Daoy (cell line): ENCODE data around the gene MGAT5B. TPM values are rescaled to one million over a fixed set of nuclear protein-coding genes. Genes with fewer than 3 reads are reported as not detected.
A peak's percentile ranks its signal among the peaks of the same experiment; 100 is the strongest.
"Not testable (repeated sequence)": the region's sequence is repeated elsewhere in the genome, so short reads cannot be mapped to it uniquely, and the experiment has no call there.

Source experiments
- DNase-seq: peaks from one replicate; pipeline ENCODE4 v3.0.0-alpha.2; 2015; ENCODE audit warnings: low read depth
- total RNA-seq: library from RNA; depleted of rRNA; stranded (reverse); fragments of >200 nt; shearing (Covaris generic); gene quantifications from 2 replicates; pipeline ENCODE4 v1.2.3, GENCODE V29; 2014

Gene MGAT5B
- total RNA-seq, 1 experiment from 2014 or later, result 4.1 TPM

- no peak for DNase-seq
Observed at GRCh38 chr17:76949913-76950695, 81.9 kb downstream of the MGAT5B start.

GRCh38 chr17:76951375-76951905 is 83.2 kb downstream of the MGAT5B start:
- no peak for DNase-seq

- no peak for DNase-seq
Observed at GRCh38 chr17:76952402-76952801, 84.2 kb downstream of the MGAT5B start.

- no peak for DNase-seq
Observed at GRCh38 chr17:76953066-76953465, 84.9 kb downstream of the MGAT5B start.

GRCh38 chr17:76953946-76954345 is 85.7 kb downstream of the MGAT5B start:
- peak; percentile 52 for DNase-seq

- no peak for DNase-seq
Observed at GRCh38 chr17:76955191-76955590, 87.0 kb downstream of the MGAT5B start.

GRCh38 chr17:76956846-76957540 is 88.8 kb downstream of the MGAT5B start:
- no peak for DNase-seq

- DNase-seq, result no peak
Observed at GRCh38 chr17:76957678-76958464, 89.7 kb downstream of the MGAT5B start.

GRCh38 chr17:76958974-76959373 is 90.8 kb downstream of the MGAT5B start:
- DNase-seq, result no peak

- no peak for DNase-seq
Observed at GRCh38 chr17:76961869-76962268, 93.7 kb downstream of the MGAT5B start.

- no peak for DNase-seq
Observed at GRCh38 chr17:76962858-76963257, 94.7 kb downstream of the MGAT5B start.

GRCh38 chr17:76966016-76966415 is 97.8 kb downstream of the MGAT5B start:
- DNase-seq, result no peak

- DNase-seq, result no peak
Observed at GRCh38 chr17:76966486-76967181, 98.4 kb downstream of the MGAT5B start.

- DNase-seq, result no peak
Observed at GRCh38 chr17:76967762-76968161, 99.6 kb downstream of the MGAT5B start.

- DNase-seq, result peak; percentile 73
Observed at GRCh38 chr17:76968707-76969597, 100.7 kb downstream of the MGAT5B start.

- DNase-seq, result peak; percentile 25
Observed at GRCh38 chr17:76969598-76970172, 101.5 kb downstream of the MGAT5B start.

GRCh38 chr17:76970228-76970627 is 102.0 kb downstream of the MGAT5B start:
- not testable (repeated sequence) for DNase-seq

- DNase-seq, result no peak
Observed at GRCh38 chr17:76972046-76972641, 103.9 kb downstream of the MGAT5B start.

GRCh38 chr17:76973040-76973439 is 104.8 kb downstream of the MGAT5B start:
- no peak for DNase-seq

GRCh38 chr17:76974721-76975120 is 106.5 kb downstream of the MGAT5B start:
- no peak for DNase-seq
